SKM-1 treated with dmso at 0.1 percent for 144 hours (cell line): ENCODE data around the gene INHBC.
"Not testable (repeated sequence)": the region's sequence is repeated elsewhere in the genome, so short reads cannot be mapped to it uniquely, and the experiment has no call there.

Experiments
- DNase-seq: peaks from one replicate; lab custom pipeline; 2025; ENCODE audit not compliant: unreplicated experiment; lab: John Stamatoyannopoulos, UW

The INHBC gene

GRCh38 chr12:57434517-57435223 lies at the start of gene INHBC:
INHBC (plus strand) TSS chr12:57434784; CDS start chr12:57434887, 103 bp downstream.
- no peak for DNase-seq

GRCh38 chr12:57385586-57385985 lies 49.0 kb upstream of the INHBC start:
- no peak for DNase-seq

GRCh38 chr12:57386187-57386720 lies 48.3 kb upstream of the INHBC start:
- DNase-seq: no peak

GRCh38 chr12:57388425-57388824 lies 46.2 kb upstream of the INHBC start:
- no peak for DNase-seq

- no peak for DNase-seq
These were observed 45.6 kb upstream of the INHBC start for GRCh38 chr12:57389033-57389432.

GRCh38 chr12:57390174-57390573 lies 44.4 kb upstream of the INHBC start:
- DNase-seq: no peak

GRCh38 chr12:57395121-57395520 lies 39.5 kb upstream of the INHBC start:
- no peak for DNase-seq

GRCh38 chr12:57397441-57397840 lies 37.1 kb upstream of the INHBC start:
- no peak for DNase-seq

GRCh38 chr12:57399718-57400463 lies 34.7 kb upstream of the INHBC start:
- DNase-seq: not testable (repeated sequence)

- DNase-seq: no peak
These were observed 33.4 kb upstream of the INHBC start for GRCh38 chr12:57401165-57401564.

- DNase-seq: not testable (repeated sequence)
These were observed 32.4 kb upstream of the INHBC start for GRCh38 chr12:57402156-57402555.

GRCh38 chr12:57404966-57405640 lies 29.5 kb upstream of the INHBC start:
- no peak for DNase-seq

GRCh38 chr12:57410534-57410933 lies 24.1 kb upstream of the INHBC start:
- no peak for DNase-seq

GRCh38 chr12:57414160-57414559 lies 20.4 kb upstream of the INHBC start:
- DNase-seq: not testable (repeated sequence)

- DNase-seq: no peak
These were observed 19.5 kb upstream of the INHBC start for GRCh38 chr12:57415088-57415487.

- no peak for DNase-seq
These were observed 18.3 kb upstream of the INHBC start for GRCh38 chr12:57416039-57416996.

GRCh38 chr12:57418255-57418654 lies 16.3 kb upstream of the INHBC start:
- no peak for DNase-seq

- no peak for DNase-seq
These were observed 15.1 kb upstream of the INHBC start for GRCh38 chr12:57419495-57419894.

- DNase-seq: no peak
These were observed 14.1 kb upstream of the INHBC start for GRCh38 chr12:57420482-57420881.

GRCh38 chr12:57426948-57427347 lies 7.6 kb upstream of the INHBC start:
- DNase-seq: not testable (repeated sequence)
